C4-2B (cell line): ENCODE measurements around the gene BICRA.

Experiments used
- ZFX ChIP-seq: fragments of 450-650 bp; IDR thresholded peaks from 2 replicates; pipeline ENCODE4 v1.6.1; 2017
- TF ChIP-seq, protein P1 (sequence below): fragments of 450-650 bp; conservative IDR thresholded peaks from 2 replicates; pipeline ENCODE4 v1.5.1; 2017; ENCODE audit warnings: mild to moderate bottlenecking

DNA sequence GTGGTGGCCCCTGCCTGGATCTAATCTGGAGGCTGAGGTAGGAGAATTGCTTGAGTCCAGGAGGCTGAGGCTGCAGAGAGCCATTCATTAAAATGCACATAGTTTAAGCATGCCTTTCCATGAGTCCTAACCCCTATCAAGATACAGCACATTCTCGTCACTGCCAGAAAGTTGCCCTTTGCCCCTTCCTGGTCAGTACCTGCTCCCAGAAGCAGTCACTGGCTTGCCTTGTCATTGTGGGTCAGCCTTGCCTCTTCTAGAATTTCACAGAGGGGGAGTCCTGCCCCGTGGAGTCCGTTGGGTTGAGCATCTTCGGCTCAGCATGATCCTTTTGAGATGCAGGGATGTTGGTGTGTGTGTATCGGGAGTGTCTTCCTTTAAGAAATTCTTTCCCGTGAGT lies 10.8 kb downstream of the BICRA start:
- TF ChIP-seq, protein P1, sequence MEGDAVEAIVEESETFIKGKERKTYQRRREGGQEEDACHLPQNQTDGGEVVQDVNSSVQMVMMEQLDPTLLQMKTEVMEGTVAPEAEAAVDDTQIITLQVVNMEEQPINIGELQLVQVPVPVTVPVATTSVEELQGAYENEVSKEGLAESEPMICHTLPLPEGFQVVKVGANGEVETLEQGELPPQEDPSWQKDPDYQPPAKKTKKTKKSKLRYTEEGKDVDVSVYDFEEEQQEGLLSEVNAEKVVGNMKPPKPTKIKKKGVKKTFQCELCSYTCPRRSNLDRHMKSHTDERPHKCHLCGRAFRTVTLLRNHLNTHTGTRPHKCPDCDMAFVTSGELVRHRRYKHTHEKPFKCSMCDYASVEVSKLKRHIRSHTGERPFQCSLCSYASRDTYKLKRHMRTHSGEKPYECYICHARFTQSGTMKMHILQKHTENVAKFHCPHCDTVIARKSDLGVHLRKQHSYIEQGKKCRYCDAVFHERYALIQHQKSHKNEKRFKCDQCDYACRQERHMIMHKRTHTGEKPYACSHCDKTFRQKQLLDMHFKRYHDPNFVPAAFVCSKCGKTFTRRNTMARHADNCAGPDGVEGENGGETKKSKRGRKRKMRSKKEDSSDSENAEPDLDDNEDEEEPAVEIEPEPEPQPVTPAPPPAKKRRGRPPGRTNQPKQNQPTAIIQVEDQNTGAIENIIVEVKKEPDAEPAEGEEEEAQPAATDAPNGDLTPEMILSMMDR, result no peak
- TF ChIP-seq ZFX, result no peak
